ENCODE results near the gene NOL4L. TPM values are rescaled to one million over a fixed set of nuclear protein-coding genes. Genes with fewer than 3 reads are reported as not detected.

NOL4L gene
- polyA plus RNA-seq, 3 donors = 1.1 to 30.9 (median 2.8) TPM

DNA sequence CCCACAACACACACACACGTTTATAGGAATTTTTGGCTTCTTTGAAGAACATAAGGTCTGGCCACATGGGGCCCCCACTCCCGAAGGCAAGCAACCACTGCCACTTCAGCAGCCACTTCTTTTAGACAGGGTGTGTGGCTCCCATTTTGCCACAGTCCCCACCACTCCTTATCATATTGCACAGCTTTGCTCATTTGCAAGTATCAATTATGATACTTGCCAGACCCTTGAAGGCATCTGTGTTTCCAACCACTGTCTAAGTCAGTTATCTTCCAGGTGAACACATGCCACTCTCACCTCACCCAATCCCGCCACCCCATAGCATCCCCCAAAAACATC, 73.1 kb downstream of the NOL4L start:
- TF ChIP-seq, protein P1, sequence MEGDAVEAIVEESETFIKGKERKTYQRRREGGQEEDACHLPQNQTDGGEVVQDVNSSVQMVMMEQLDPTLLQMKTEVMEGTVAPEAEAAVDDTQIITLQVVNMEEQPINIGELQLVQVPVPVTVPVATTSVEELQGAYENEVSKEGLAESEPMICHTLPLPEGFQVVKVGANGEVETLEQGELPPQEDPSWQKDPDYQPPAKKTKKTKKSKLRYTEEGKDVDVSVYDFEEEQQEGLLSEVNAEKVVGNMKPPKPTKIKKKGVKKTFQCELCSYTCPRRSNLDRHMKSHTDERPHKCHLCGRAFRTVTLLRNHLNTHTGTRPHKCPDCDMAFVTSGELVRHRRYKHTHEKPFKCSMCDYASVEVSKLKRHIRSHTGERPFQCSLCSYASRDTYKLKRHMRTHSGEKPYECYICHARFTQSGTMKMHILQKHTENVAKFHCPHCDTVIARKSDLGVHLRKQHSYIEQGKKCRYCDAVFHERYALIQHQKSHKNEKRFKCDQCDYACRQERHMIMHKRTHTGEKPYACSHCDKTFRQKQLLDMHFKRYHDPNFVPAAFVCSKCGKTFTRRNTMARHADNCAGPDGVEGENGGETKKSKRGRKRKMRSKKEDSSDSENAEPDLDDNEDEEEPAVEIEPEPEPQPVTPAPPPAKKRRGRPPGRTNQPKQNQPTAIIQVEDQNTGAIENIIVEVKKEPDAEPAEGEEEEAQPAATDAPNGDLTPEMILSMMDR (IDR thresholded peaks at IDR 0.05) = no peak
- no peak overlapping the region for H3K4me2 ChIP-seq (replicated peaks; ENCODE audit: extremely low read depth, low read length, poor library complexity, severe bottlenecking)
- peak overlapping the region in 1 of 7 donors; percentile 6 for H3K27ac Mint-ChIP-seq
- WGBS (ENCODE audit: insufficient coverage) = 64% methylated on average over 3 of the region's 3 CpGs
- peaks cover 50 to 63% of the 10 kb centered on the region in 2 donors for H3K4me1 ChIP-seq (ENCODE audit: control insufficient read depth in 1 of 2, insufficient read depth in 2 of 2, low read length in 2 of 2)
- DNase-seq = no peak
- peaks cover 0 to 2% (median 0%) of the 10 kb centered on the region in 7 donors for H3K9me3 Mint-ChIP-seq
- no peaks in the 10 kb centered on the region for H3K27me3 ChIP-seq (ENCODE audit: control insufficient read depth in 2 of 2, insufficient read depth in 2 of 2, low read length in 2 of 2)
- H3K4me3 ChIP-seq (replicated peaks in 1 of 3; ENCODE audit: low read depth in 2 of 3, low read length in 3 of 3) = no peak overlapping the region
- H3K4me3 Mint-ChIP-seq = no peak overlapping the region
- H3K9me3 ChIP-seq (replicated peaks in 1 of 2; ENCODE audit: control insufficient read depth in 1 of 2, insufficient read depth in 1 of 2, low read length in 2 of 2) = no peaks in the 10 kb centered on the region
- H3K79me2 ChIP-seq (ENCODE audit: insufficient read depth, low read length) = peaks cover 4% of the 10 kb centered on the region
- H3K27me3 Mint-ChIP-seq (ENCODE audit: low read depth in 3 of 3) = peaks cover 0 to 2% (median 0%) of the 10 kb centered on the region in 3 donors
- H3K27ac ChIP-seq (ENCODE audit: low read depth in 1 of 2, low read length in 2 of 2) = no peak overlapping the region
- H4K20me1 ChIP-seq (ENCODE audit: insufficient read depth, low read length) = no peaks in the 10 kb centered on the region
- H3K9ac ChIP-seq (ENCODE audit: insufficient read depth, low read length, poor library complexity, severe bottlenecking) = no peak overlapping the region
- intact Hi-C loops (cut with micrococcal nuclease) = no loop called here
- H2AFZ ChIP-seq (ENCODE audit: insufficient read depth, low read depth, low read length, poor library complexity, severe bottlenecking) = no peak overlapping the region
- peaks cover 6 to 21% of the 10 kb centered on the region in 2 donors for H3K36me3 Mint-ChIP-seq
- no peaks in the 10 kb centered on the region for H3K36me3 ChIP-seq (replicated peaks in 1 of 2; ENCODE audit: control insufficient read depth in 1 of 2, insufficient read depth in 2 of 2, low read length in 2 of 2)
- H3K4me1 Mint-ChIP-seq = peaks cover 82% of the 10 kb centered on the region

DNA sequence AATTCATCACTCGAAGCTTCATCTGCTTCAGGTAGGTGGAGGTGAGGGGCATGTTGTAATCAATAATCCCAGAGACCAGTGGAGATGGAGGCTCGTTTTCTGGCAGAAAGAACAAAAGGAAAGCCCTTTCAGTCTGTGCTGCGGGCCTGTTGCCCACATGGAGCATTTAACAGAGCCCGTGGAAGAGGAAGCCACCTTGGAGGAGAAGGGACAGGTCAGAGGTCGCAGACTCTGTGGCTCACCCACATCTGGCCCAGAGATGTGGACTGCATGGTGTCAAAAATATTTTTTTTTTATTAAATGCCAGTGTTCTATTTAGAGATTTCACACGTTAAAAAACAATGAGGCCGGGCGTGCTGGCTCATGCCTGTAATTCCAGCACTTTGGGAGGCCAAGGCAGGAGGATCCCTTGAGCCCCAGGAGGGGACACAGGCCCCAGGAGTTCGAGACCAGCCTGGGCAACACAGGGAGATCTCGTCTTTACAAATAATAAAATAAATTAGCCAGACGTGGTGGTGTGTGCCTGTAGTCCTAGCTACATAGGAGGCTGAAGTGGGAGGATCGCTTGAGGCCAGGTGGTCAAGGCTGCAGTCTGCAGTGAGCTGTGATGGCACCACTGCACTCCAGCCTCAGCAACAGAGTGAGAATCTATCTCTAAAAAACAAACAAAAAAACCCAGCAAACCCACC, 73.6 kb downstream of the NOL4L start:
- 71% methylated on average over 7 of the region's 12 CpGs for WGBS (ENCODE audit: insufficient coverage)
- H3K4me1 ChIP-seq (ENCODE audit: control insufficient read depth in 1 of 2, insufficient read depth in 2 of 2, low read length in 2 of 2) = peaks cover 50 to 63% of the 10 kb centered on the region in 2 donors
- H3K4me2 ChIP-seq (replicated peaks; ENCODE audit: extremely low read depth, low read length, poor library complexity, severe bottlenecking) = no peak overlapping the region
- no peak overlapping the region for H3K9ac ChIP-seq (ENCODE audit: insufficient read depth, low read length, poor library complexity, severe bottlenecking)
- H3K9me3 Mint-ChIP-seq = peaks cover 0 to 2% (median 0%) of the 10 kb centered on the region in 7 donors
- H3K27me3 ChIP-seq (ENCODE audit: control insufficient read depth in 2 of 2, insufficient read depth in 2 of 2, low read length in 2 of 2) = no peaks in the 10 kb centered on the region
- TF ChIP-seq, protein P1 (IDR thresholded peaks at IDR 0.05) = no peak
- DNase-seq = no peak
- peaks cover 0 to 2% (median 0%) of the 10 kb centered on the region in 3 donors for H3K27me3 Mint-ChIP-seq (ENCODE audit: low read depth in 3 of 3)
- H3K36me3 Mint-ChIP-seq = peaks cover 6 to 21% of the 10 kb centered on the region in 2 donors
- H3K36me3 ChIP-seq (replicated peaks in 1 of 2; ENCODE audit: control insufficient read depth in 1 of 2, insufficient read depth in 2 of 2, low read length in 2 of 2) = no peaks in the 10 kb centered on the region
- no peak overlapping the region for H3K4me3 Mint-ChIP-seq
- H3K27ac Mint-ChIP-seq = no peak overlapping the region
- H4K20me1 ChIP-seq (ENCODE audit: insufficient read depth, low read length) = no peaks in the 10 kb centered on the region
- peaks cover 82% of the 10 kb centered on the region for H3K4me1 Mint-ChIP-seq
- intact Hi-C loops (cut with micrococcal nuclease) = no loop called here
- H3K9me3 ChIP-seq (replicated peaks in 1 of 2; ENCODE audit: control insufficient read depth in 1 of 2, insufficient read depth in 1 of 2, low read length in 2 of 2) = no peaks in the 10 kb centered on the region
- no peak overlapping the region for H2AFZ ChIP-seq (ENCODE audit: insufficient read depth, low read depth, low read length, poor library complexity, severe bottlenecking)
- no peak overlapping the region for H3K27ac ChIP-seq (ENCODE audit: low read depth in 1 of 2, low read length in 2 of 2)
- H3K4me3 ChIP-seq (replicated peaks in 1 of 3; ENCODE audit: low read depth in 2 of 3, low read length in 3 of 3) = no peak overlapping the region
- peaks cover 4% of the 10 kb centered on the region for H3K79me2 ChIP-seq (ENCODE audit: insufficient read depth, low read length)

All from CD14-positive monocyte (primary cell).